A549 (cell line): ENCODE results near the gene SOX18.

Experiments
- CBX2 ChIP-seq: fragments of 200-600 bp; sonication (generic); IDR thresholded peaks from 2 replicates; pipeline ENCODE4 v1.6.1; 2016; ENCODE audit warnings: low read depth, mild to moderate bottlenecking, borderline replicate concordance
- CHD2 ChIP-seq: fragments of 150-350 bp; IDR thresholded peaks from 2 replicates; pipeline ENCODE4 v1.6.1; 2014; ENCODE audit warnings: low read length; ENCODE audit not compliant: partially characterized antibody
- CTCF ChIP-seq: fragments of >200 bp; sonication (Bioruptor Twin); formaldehyde crosslinking; IDR thresholded peaks from 3 replicates; pipeline ENCODE4 v1.5.1; 2016
- EP300 ChIP-seq, 2 experiments: fragments of >200 bp; sonication (Bioruptor Twin); formaldehyde crosslinking; IDR thresholded peaks; 2 replicates in 1 of 2; 3 replicates in 1 of 2; pipeline ENCODE4 v1.6.1; 2016 to 2017
- ESRRA ChIP-seq: fragments of 150-350 bp; IDR thresholded peaks from 2 replicates; pipeline ENCODE4 v1.6.1; 2014; ENCODE audit warnings: mild to moderate bottlenecking, low read length, borderline replicate concordance
- JUN ChIP-seq, 2 experiments: fragments of >200 bp; sonication (Bioruptor Twin); formaldehyde crosslinking; IDR thresholded peaks; 2 replicates in 1 of 2; 3 replicates in 1 of 2; pipeline ENCODE4 v1.6.1; 2016 to 2017
- MAZ ChIP-seq: fragments of 150-350 bp; IDR thresholded peaks from 2 replicates; pipeline ENCODE4 v1.6.1; 2014; ENCODE audit warnings: antibody characterized with exemption, low read depth, low read length, borderline replicate concordance
- NPAS2 ChIP-seq: fragments of 250-450 bp; sonication (Bioruptor Pico); IDR thresholded peaks from 2 replicates; pipeline ENCODE4 v1.8.0; 2022; ENCODE audit warnings: mild to moderate bottlenecking, moderate library complexity, borderline replicate concordance
- POLR2A ChIP-seq: IDR thresholded peaks from 2 replicates; pipeline ENCODE4 v1.6.1; 2012; ENCODE audit warnings: mild to moderate bottlenecking, low read length
- RAD21 ChIP-seq, 2 experiments: fragments of >200 bp in 1 of 2; sonication (Bioruptor Twin) in 1 of 2; formaldehyde crosslinking in 1 of 2; IDR thresholded peaks in 1 of 2; conservative IDR thresholded peaks in 1 of 2; 2 replicates in 1 of 2; 3 replicates in 1 of 2; pipeline ENCODE4 v1.6.1; 2012 to 2018; ENCODE audit warnings: inconsistent platforms in 1 of 2
- RFX5 ChIP-seq: fragments of 450-650 bp; IDR thresholded peaks from 2 replicates; pipeline ENCODE4 v1.7.1; 2014; ENCODE audit warnings: antibody characterized with exemption, mild to moderate bottlenecking, moderate library complexity
- ZFP36 ChIP-seq: fragments of 450-650 bp; IDR thresholded peaks from 2 replicates; pipeline ENCODE4 v1.6.1; 2014; ENCODE audit warnings: borderline replicate concordance; ENCODE audit not compliant: partially characterized antibody
- TF ChIP-seq, protein P1 (sequence below): fragments of 450-650 bp; IDR thresholded peaks from 2 replicates; pipeline ENCODE4 v1.6.1; 2014; ENCODE audit warnings: antibody characterized with exemption
- TF ChIP-seq, protein P2 (sequence below): fragments of 200-600 bp; sonication (generic); IDR thresholded peaks from 2 replicates; pipeline ENCODE4 v1.6.1; 2016; ENCODE audit warnings: antibody characterized with exemption, mild to moderate bottlenecking, moderate library complexity

GRCh38 chr20:64068386-64069208, 19.2 kb upstream of the SOX18 start:
- TF ChIP-seq NPAS2 (CRISPR knock-in tag) (no peak), CTCF (no peak), RAD21 (conservative IDR thresholded peaks at IDR 0.05 in 1 of 2, IDR thresholded peaks at IDR 0.05 in 1 of 2) (no peak), JUN (IDR thresholded peaks at IDR 0.05) (no peak), CHD2 (no peak), ESRRA (no peak), MAZ (no peak), POLR2A (no peak), RFX5 (no peak), ZFP36 (no peak), EP300 (IDR thresholded peaks at IDR 0.05) (no peak), CBX2 (no peak)
- TF ChIP-seq, protein P1, sequence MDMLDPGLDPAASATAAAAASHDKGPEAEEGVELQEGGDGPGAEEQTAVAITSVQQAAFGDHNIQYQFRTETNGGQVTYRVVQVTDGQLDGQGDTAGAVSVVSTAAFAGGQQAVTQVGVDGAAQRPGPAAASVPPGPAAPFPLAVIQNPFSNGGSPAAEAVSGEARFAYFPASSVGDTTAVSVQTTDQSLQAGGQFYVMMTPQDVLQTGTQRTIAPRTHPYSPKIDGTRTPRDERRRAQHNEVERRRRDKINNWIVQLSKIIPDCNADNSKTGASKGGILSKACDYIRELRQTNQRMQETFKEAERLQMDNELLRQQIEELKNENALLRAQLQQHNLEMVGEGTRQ, result no peak
- TF ChIP-seq, protein P2, sequence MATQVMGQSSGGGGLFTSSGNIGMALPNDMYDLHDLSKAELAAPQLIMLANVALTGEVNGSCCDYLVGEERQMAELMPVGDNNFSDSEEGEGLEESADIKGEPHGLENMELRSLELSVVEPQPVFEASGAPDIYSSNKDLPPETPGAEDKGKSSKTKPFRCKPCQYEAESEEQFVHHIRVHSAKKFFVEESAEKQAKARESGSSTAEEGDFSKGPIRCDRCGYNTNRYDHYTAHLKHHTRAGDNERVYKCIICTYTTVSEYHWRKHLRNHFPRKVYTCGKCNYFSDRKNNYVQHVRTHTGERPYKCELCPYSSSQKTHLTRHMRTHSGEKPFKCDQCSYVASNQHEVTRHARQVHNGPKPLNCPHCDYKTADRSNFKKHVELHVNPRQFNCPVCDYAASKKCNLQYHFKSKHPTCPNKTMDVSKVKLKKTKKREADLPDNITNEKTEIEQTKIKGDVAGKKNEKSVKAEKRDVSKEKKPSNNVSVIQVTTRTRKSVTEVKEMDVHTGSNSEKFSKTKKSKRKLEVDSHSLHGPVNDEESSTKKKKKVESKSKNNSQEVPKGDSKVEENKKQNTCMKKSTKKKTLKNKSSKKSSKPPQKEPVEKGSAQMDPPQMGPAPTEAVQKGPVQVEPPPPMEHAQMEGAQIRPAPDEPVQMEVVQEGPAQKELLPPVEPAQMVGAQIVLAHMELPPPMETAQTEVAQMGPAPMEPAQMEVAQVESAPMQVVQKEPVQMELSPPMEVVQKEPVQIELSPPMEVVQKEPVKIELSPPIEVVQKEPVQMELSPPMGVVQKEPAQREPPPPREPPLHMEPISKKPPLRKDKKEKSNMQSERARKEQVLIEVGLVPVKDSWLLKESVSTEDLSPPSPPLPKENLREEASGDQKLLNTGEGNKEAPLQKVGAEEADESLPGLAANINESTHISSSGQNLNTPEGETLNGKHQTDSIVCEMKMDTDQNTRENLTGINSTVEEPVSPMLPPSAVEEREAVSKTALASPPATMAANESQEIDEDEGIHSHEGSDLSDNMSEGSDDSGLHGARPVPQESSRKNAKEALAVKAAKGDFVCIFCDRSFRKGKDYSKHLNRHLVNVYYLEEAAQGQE, result no peak
